ENCODE data around the gene C12orf76. TPM values are rescaled to one million over a fixed set of nuclear protein-coding genes. Genes with fewer than 3 reads are reported as not detected.
A peak's percentile ranks its signal among the peaks of the same experiment; 100 is the strongest.

The C12orf76 gene
- total RNA-seq, 3 donors from 2014 or later = 8.5 to 12.5 (median 8.8) TPM

- DNase-seq (no peak), ATAC-seq (no peak)
- H3K4me1 ChIP-seq (ENCODE audit: low read depth) = no peaks in the 10 kb centered on the region
- no peak overlapping the region for H3K4me3 ChIP-seq
- no peaks in the 10 kb centered on the region for H3K9me3 ChIP-seq
- no peak for TF ChIP-seq CTCF (IDR thresholded peaks at IDR 0.05)
- H3K36me3 ChIP-seq (ENCODE audit: low read depth) = no peaks in the 10 kb centered on the region
- intact Hi-C loops (cut with DNase I, micrococcal nuclease) = no loop called here
Measured at GRCh38 chr12:110023059-110023980, 25.0 kb downstream of the C12orf76 start.

GRCh38 chr12:110020956-110021355 lies 27.4 kb downstream of the C12orf76 start:
- no peaks in the 10 kb centered on the region for H3K9me3 ChIP-seq

GRCh38 chr12:110015132-110015531 lies 33.2 kb downstream of the C12orf76 start:
- no peaks in the 10 kb centered on the region for H3K36me3 ChIP-seq (ENCODE audit: low read depth)

More at GRCh38 chr12:110020956-110021355, 27.4 kb downstream of the C12orf76 start:
- no peak for DNase-seq
- no peak for TF ChIP-seq CTCF (IDR thresholded peaks at IDR 0.05)
- no peak for ATAC-seq
- intact Hi-C loops (cut with DNase I, micrococcal nuclease) = no loop called here
- Histone ChIP-seq H3K36me3 (ENCODE audit: low read depth) (no peaks in the 10 kb centered on the region), H3K4me1 (ENCODE audit: low read depth) (no peaks in the 10 kb centered on the region), H3K4me3 (no peak overlapping the region)

GRCh38 chr12:110012659-110013058 lies 35.7 kb downstream of the C12orf76 start:
- H3K9me3 ChIP-seq = no peaks in the 10 kb centered on the region
- no peak for TF ChIP-seq CTCF (IDR thresholded peaks at IDR 0.05)
- no peaks in the 10 kb centered on the region for H3K36me3 ChIP-seq (ENCODE audit: low read depth)
- H3K4me3 ChIP-seq = no peak overlapping the region
- intact Hi-C loops (cut with DNase I, micrococcal nuclease) = no loop called here
- peaks cover 3% of the 10 kb centered on the region for H3K4me1 ChIP-seq (ENCODE audit: low read depth)
- no peak for ATAC-seq
- DNase-seq = no peak

More at GRCh38 chr12:110015132-110015531, 33.2 kb downstream of the C12orf76 start:
- Histone ChIP-seq H3K4me3 (no peak overlapping the region), H3K4me1 (ENCODE audit: low read depth) (peaks cover 3% of the 10 kb centered on the region), H3K9me3 (no peaks in the 10 kb centered on the region)
- TF ChIP-seq CTCF (IDR thresholded peaks at IDR 0.05) = no peak
- ATAC-seq (peak; percentile 31), DNase-seq (no peak)
- intact Hi-C loops (cut with DNase I, micrococcal nuclease) = no loop called here

GRCh38 chr12:110012137-110012536 lies 36.2 kb downstream of the C12orf76 start:
- no peak for TF ChIP-seq CTCF (IDR thresholded peaks at IDR 0.05)
- Histone ChIP-seq H3K36me3 (ENCODE audit: low read depth) (no peaks in the 10 kb centered on the region), H3K9me3 (no peaks in the 10 kb centered on the region), H3K4me3 (no peak overlapping the region), H3K4me1 (ENCODE audit: low read depth) (peaks cover 3% of the 10 kb centered on the region)
- DNase-seq = peak in 1 of 3 donors; percentile 67
- peak; percentile 82 for ATAC-seq
- intact Hi-C loops (cut with DNase I, micrococcal nuclease) = no loop called here

Data from mucosa of descending colon (tissue), 3 donors.